Fibroblast of upper back skin (primary cell): ENCODE results near the gene RASA3.
"Not testable (repeated sequence)": the region's sequence is repeated elsewhere in the genome, so short reads cannot be mapped to it uniquely, and the experiment has no call there.

ENCODE experiments used
- DNase-seq: peaks from one replicate; pipeline ENCODE4 v3.0.0-alpha.2; 2013

RASA3 gene

DNA sequence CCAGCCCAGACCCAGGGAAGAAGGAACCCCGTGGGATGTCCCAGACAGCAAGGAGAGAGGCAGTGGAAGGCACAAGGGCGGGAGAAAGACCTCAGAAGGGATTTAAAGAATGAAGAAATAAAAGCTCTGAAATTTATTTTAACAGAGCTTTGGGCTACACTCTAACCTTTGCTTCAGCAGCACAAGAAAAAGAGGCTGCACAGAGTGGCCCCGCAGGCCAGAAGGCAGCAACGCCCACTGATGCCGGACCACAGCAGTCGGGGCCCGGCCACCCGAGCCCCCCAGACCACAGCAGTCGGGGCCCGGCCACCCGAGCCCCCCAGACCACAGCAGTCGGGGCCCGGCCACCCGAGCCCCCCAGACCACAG lies 33.8 kb downstream of the RASA3 start:
- DNase-seq = not testable (repeated sequence)

- DNase-seq = no peak
Observed at GRCh38 chr13:114097893-114098688, 34.3 kb downstream of the RASA3 start.

DNA sequence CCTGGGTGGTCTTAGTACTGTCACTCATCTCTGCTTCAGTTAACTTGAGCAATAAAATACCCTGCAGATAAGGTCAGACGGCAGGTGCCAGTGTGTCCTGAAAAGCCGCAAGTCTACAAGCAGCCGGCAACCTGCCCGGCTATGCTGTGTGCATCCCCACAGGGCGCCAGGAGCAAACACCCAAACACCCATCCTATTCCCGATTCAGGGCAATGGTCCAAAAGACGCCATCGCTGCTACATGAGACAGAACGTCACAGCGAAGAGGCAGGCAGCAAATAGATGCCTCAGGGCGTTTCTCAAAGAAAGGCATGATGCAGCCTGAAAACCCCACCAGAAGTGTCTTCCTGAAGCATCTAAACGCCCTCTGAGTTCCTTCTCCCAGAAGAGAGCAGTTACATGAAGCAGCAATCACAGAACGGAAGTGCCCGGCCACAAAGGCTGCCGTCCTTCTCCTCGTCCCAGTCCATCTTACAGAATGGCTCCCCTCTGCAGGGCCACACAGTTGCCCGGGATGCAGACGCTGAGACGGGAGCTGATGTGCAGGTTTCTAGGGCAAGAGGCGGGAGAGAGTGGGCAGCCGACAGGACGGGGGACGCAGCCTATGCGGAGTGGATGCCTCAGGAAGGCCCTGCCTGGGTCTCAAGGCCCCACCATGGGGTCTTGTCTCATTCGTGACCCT lies 35.1 kb downstream of the RASA3 start:
- DNase-seq = no peak

DNA sequence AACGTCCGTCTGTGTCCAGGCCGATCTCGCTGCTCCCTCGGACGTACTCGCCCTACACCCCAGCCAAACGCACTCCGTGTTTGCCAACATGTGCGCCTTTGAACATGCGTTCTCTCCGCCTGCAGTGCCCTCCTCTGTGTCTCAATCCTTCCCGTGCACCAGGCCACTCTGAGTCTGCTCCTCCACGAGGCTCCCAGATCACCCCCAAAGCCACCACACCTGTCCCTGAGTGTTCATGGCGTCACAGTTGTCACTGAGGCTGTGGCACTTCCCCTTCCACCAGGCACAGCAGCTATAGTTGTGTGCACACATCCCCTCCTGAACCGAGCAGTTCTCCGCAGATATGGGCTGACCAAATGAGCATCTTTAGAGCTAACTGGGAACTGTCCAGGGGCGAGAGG lies 35.6 kb downstream of the RASA3 start:
- DNase-seq = no peak

DNA sequence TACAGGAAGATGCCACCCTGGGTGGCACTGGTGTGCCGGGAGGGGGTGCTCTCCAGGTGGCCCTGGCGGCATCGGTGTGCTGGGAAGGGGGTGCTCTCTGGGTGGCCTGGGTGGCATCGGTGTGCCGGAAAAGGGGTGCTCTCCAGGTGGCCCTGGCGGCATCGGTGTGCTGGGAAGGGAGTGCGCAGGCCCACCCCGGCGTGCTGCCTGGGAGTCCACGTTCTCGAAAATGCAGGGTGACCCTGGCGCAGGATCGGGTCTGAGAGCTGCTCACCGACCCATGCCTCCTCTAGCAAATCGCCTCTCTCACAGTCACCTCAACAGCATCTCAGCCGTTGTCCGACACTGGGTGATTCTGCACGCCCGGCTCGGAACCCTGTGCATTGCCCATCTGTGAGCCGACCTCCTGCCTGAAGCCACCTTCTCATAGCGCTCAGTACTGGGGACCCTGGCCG lies 36.4 kb downstream of the RASA3 start:
- no peak for DNase-seq

- DNase-seq = no peak
Observed at GRCh38 chr13:114095486-114095885, 36.9 kb downstream of the RASA3 start.

DNA sequence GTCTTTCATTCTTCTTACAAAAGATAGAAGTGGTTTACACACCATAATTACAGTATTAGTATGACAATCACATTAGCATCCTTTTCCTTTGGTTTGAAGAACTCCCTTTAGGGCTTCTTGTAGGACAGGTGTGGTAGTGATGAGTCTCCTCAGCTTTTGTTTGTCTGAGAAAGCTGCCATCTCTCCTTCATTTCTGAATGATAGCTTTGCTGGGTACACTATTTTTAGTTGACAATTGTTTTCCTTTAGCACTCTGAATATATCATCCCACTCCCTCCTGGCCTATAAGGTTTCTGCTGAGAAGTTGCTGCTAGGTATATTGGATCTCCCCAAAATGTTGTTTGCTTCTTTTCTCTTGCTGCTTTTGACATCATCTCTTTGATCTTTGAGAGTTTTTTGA lies 39.3 kb downstream of the RASA3 start:
- no peak for DNase-seq

- DNase-seq = no peak
Observed at GRCh38 chr13:114092468-114092867, 40.0 kb downstream of the RASA3 start.

GRCh38 chr13:114090476-114090875 lies 41.9 kb downstream of the RASA3 start:
- DNase-seq = no peak

- no peak for DNase-seq
Observed at GRCh38 chr13:114089751-114090400, 42.5 kb downstream of the RASA3 start.

DNA sequence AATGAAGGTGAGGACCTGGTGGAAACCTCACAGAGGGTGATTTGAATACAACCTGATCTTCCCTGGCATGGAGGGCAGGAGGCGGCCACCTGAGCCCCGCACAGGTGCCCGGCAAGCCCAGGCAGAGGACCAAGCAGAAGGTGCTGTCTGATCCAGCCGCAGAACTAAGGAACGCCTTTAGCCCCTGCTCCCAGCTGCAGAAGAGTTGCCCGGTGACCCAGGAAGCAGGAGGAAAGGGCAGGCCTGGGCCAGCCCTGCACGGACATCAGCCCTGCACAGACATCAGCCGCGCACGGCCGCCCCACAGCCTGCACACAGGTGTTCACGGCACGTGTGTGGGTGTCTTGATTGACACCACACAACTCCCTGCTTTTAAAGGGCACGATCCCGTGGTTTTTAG lies 43.1 kb downstream of the RASA3 start:
- no peak for DNase-seq

DNA sequence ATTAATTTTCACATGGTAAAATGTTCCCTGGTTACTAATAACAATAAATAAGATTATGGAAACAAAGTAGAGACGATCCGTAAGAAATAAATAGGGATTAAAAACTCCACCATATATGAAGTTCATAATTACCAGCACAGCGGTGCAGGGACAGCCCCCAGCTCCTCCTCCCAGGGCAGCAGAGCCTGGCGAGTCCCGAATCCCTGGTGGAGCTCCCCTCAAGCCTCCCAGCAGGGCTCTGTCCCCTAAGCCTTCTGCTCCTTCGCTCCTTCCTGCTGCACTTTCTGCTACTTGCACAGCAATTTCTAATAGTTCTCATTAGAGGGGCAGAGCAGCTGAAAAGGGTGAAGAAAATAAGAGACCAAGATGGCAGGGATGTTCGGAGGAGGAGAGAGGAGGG lies 43.6 kb downstream of the RASA3 start:
- DNase-seq = no peak

- no peak for DNase-seq
Observed at GRCh38 chr13:114088234-114088633, 44.2 kb downstream of the RASA3 start.

- DNase-seq = no peak
Observed at GRCh38 chr13:114087430-114087829, 45.0 kb downstream of the RASA3 start.

- no peak for DNase-seq
Observed at GRCh38 chr13:114082849-114083645, 49.4 kb downstream of the RASA3 start.

DNA sequence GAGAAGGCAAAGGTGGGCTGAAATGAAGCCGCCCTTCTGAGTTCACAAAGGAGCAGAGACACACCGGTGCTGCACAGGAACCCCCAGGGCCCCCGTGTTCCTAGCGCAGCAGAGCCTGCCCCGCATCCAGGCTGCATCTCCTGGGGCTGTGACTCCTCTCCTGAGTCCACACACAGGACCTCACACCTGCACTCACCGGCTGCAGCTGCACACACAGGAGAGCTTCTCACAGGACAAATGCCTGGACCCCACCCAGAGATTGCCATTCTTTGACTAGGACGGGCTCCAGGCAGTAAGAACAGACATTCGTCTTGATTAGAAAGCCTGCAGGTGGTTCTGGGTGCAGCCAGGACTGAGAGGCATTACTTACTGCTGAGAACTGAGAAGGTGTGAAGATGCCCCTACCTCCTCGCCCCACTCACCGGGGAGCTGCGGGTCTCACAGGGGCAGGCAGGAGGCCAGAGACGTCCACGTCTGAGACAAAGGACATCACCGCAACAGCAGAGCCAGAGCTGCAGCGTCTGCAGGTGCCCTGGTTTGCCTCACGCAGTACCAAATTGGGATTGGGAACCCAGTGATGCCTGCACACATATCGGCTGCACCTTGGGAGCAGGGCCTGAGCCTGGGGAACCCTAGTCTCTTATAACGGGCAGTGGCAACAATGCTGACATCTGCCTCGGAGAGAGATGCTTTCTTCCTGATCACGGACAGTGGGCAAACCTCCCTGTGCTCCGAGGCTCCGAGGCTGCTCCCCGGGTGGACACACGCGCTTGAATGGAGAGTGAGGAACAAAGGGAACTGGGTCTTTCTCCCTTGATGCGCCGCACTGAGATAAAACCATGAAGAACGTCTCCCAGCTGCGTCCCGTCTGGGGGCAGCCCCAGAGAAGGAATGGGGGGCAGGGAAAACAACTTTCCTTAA lies 50.4 kb downstream of the RASA3 start:
- DNase-seq = no peak

GRCh38 chr13:114080739-114081561 lies 51.5 kb downstream of the RASA3 start:
- no peak for DNase-seq

DNA sequence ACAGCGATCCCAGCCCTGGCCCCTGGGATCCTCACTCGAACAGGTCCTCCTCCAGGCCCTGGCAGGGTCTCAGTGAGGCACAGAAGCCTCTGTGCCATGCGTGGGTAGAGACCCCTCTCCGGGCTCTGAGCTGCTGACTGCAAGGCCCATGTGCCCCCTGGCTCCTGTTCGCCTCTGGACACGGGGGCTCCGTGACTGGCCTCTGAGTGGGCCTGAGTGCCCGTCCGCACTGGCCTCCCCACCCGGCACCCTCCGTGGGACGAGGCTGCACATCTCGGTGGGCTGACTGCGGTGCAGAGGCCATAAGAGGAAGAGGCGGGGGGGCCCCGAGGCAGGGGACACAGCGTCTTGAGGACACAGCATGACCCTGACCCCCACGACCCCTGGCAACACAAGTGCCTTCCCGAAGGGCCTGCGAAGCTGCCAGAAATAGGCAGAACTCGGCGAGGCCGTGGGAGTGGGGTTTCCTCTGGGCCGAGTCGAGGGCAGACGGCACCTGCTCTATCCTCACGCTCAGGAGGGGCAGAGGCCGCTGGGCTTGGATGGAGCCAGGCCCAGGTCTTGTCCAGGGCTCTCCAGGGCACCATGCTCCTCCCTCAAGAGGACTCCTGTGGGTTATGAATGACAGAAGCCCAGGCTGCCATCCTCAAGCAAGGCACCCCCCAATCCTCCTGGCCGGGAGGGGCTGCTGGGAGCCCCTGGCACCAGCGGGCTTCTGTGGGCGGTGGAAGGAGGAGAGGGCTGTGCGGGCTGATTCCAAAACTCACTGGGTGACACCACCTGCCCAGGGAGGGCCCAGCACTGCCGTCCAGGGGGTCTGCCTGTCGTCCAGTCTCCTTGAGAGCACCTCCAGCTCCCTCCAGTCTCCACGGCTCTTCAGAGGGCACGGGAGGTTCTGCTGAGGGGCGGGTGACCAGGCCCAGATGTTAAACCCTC lies 52.6 kb downstream of the RASA3 start:
- no peak for DNase-seq

GRCh38 chr13:114078461-114079451 lies 53.7 kb downstream of the RASA3 start:
- DNase-seq = peak; percentile 55
